IMR-90 (cell line): Measurements from ENCODE around the gene UMODL1.

Experiments used
- BHLHE40 ChIP-seq: fragments of 150-350 bp; IDR thresholded peaks from 2 replicates; pipeline ENCODE4 v1.6.1; 2016; ENCODE audit warnings: mild to moderate bottlenecking, low read depth, low read length
- CEBPB ChIP-seq: IDR thresholded peaks from 2 replicates; pipeline ENCODE4 v1.6.1; 2012; ENCODE audit warnings: low read depth, low read length, improper control_type of control experiment
- FOS ChIP-seq: fragments of 150-350 bp; IDR thresholded peaks from 2 replicates; pipeline ENCODE4 v1.6.1; 2016; ENCODE audit warnings: low read depth, low read length
- MAZ ChIP-seq: IDR thresholded peaks from 2 replicates; pipeline ENCODE4 v1.6.1; 2012; ENCODE audit warnings: low read depth, mild to moderate bottlenecking, low read length, improper control_type of control experiment, moderate library complexity, borderline replicate concordance
- MXI1 ChIP-seq: IDR thresholded peaks from 2 replicates; pipeline ENCODE4 v1.6.1; 2012; ENCODE audit warnings: low read depth, mild to moderate bottlenecking, low read length, moderate library complexity, borderline replicate concordance
- NFE2L2 ChIP-seq: fragments of 150-350 bp; IDR thresholded peaks from 2 replicates; pipeline ENCODE4 v1.6.1; 2016; ENCODE audit warnings: low read depth, mild to moderate bottlenecking, low read length
- POLR2A ChIP-seq: IDR thresholded peaks from 2 replicates; pipeline ENCODE4 v1.6.1; 2012; ENCODE audit warnings: mild to moderate bottlenecking, low read depth, low read length
- RFX5 ChIP-seq: IDR thresholded peaks from 2 replicates; pipeline ENCODE4 v1.8.0; 2012; ENCODE audit warnings: low read depth, mild to moderate bottlenecking, low read length, moderate library complexity
- TF ChIP-seq, protein P1 (sequence below): conservative IDR thresholded peaks from 2 replicates; pipeline ENCODE4 v1.5.1; 2012; ENCODE audit warnings: mild to moderate bottlenecking, low read depth, low read length, improper control_type of control experiment

DNA sequence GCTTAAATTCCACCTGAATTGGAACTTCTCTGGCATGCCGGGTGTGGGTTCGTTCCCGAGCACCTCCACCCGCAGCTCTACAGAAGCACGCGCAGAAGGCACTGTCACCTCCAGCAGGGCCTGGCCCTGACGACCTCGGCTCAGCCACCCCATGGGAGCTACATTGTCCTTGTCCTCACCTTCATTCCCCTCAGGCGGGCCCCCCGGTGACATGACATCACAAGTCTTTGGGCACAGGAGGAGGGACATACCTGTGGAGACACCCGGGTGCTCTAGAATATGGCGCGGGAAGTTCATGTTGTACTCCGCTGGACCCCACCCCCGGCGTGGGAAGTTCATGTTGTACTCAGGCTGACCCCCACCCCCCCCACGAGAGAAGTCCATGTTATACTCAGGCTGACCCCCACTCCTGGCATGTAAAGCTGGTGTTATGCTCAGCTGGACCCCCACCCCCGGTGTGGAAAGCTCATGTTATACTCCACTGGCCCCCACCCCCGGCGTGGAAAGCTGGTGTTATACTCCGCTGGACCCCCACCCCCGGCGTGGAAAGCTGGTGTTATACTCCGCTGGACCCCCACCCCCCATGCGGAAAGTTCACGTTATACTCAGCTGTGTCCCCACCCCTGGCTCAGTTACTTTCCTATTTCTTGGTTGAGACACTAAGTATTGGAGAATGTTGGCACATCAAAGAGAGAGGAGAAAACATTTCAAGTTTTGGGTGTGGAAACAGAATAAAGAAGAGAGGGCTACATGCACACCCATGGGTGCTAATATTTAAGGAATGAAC lies 37.6 kb downstream of the UMODL1 start:
- TF ChIP-seq, protein P1, sequence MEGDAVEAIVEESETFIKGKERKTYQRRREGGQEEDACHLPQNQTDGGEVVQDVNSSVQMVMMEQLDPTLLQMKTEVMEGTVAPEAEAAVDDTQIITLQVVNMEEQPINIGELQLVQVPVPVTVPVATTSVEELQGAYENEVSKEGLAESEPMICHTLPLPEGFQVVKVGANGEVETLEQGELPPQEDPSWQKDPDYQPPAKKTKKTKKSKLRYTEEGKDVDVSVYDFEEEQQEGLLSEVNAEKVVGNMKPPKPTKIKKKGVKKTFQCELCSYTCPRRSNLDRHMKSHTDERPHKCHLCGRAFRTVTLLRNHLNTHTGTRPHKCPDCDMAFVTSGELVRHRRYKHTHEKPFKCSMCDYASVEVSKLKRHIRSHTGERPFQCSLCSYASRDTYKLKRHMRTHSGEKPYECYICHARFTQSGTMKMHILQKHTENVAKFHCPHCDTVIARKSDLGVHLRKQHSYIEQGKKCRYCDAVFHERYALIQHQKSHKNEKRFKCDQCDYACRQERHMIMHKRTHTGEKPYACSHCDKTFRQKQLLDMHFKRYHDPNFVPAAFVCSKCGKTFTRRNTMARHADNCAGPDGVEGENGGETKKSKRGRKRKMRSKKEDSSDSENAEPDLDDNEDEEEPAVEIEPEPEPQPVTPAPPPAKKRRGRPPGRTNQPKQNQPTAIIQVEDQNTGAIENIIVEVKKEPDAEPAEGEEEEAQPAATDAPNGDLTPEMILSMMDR = no peak
- no peak for TF ChIP-seq CEBPB
- TF ChIP-seq POLR2A = no peak
- no peak for TF ChIP-seq NFE2L2
- TF ChIP-seq FOS = no peak
- TF ChIP-seq MAZ = no peak
- no peak for TF ChIP-seq BHLHE40
- no peak for TF ChIP-seq RFX5
- TF ChIP-seq MXI1 = no peak
